Gastroesophageal sphincter (tissue), 3 donors: ENCODE results near the gene MPND.

Experiments
- POLR2A ChIP-seq, 2 donors: fragments of 450-650 bp; IDR thresholded peaks; one replicate each; pipeline ENCODE4 v1.6.1; 2017; ENCODE audit warnings: antibody characterized with exemption in 2 of 2, mild to moderate bottlenecking in 2 of 2, moderate library complexity in 1 of 2
- POLR2AphosphoS5 ChIP-seq: sonication (generic); formaldehyde crosslinking; IDR thresholded peaks from one replicate; pipeline ENCODE4 v1.6.1; 2017; ENCODE audit warnings: antibody characterized with exemption
- TF ChIP-seq, protein P1 (sequence below), 4 experiments: fragments of 200-600 bp in 2 of 4; fragments of 450-650 bp in 2 of 4; sonication (generic) in 1 of 4; IDR thresholded peaks; one replicate each; pipeline ENCODE4 v1.5.1; 2017 to 2019; ENCODE audit warnings: antibody characterized with exemption in 4 of 4, mild to moderate bottlenecking in 2 of 4, moderate library complexity in 2 of 4

DNA sequence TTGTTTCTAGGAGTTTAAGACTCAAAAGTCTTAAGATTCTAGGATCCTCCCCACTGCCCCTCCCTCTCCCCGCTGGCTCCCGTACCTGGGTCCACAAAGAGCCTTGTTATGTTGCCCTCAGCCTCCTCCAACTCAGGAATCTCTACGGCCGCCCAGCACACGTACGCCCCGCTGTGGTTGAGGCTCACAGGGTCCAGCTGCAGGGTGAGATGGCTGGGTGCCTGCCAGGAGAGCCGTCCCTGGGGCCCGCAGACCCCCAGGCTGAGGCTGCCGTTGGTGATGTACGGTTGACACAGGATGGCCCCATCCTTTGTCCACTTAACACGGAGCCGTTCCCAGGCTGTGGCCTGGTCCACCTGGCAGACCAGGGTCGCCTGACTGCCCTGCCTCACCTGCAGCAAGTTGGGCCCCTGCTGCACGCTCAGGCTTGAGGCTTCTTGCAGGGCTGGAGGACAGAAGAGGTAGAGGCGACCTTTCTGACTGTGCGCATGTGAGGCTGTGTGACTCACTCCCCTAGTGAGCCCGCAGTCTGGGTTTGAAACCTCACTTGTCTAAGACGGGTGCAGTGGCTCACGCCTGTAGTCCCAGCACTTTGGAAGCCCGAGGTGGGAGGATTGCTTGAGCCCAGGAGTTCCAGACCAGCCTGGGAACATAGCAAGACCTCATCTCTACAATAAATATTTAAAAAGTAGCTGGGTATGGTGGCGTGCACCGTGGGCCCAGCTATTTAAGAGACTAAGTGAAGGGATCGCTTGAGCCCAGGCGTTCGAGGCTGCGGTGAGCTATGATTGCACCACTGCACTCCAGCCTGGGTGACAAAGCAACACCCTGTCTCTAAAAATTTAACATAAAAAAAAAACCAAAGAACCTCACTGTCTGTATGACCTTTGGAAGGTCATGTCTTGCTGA, 45.2 kb upstream of the MPND start:
- TF ChIP-seq, protein P1, sequence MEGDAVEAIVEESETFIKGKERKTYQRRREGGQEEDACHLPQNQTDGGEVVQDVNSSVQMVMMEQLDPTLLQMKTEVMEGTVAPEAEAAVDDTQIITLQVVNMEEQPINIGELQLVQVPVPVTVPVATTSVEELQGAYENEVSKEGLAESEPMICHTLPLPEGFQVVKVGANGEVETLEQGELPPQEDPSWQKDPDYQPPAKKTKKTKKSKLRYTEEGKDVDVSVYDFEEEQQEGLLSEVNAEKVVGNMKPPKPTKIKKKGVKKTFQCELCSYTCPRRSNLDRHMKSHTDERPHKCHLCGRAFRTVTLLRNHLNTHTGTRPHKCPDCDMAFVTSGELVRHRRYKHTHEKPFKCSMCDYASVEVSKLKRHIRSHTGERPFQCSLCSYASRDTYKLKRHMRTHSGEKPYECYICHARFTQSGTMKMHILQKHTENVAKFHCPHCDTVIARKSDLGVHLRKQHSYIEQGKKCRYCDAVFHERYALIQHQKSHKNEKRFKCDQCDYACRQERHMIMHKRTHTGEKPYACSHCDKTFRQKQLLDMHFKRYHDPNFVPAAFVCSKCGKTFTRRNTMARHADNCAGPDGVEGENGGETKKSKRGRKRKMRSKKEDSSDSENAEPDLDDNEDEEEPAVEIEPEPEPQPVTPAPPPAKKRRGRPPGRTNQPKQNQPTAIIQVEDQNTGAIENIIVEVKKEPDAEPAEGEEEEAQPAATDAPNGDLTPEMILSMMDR (IDR thresholded peaks at IDR 0.05), result no peak
- no peak for TF ChIP-seq POLR2A (IDR thresholded peaks at IDR 0.05)
- no peak for TF ChIP-seq POLR2AphosphoS5
